ENCODE results near the gene RUNX1. TPM values are rescaled to one million over a fixed set of nuclear protein-coding genes. Genes with fewer than 3 reads are reported as not detected.

The RUNX1 gene
- polyA plus RNA-seq, 1 of the 3 experiments (the other 2 are of a cell fraction): 17.1 TPM

GRCh38 chr21:34899760-34900159 is 149.3 kb downstream of the RUNX1 start:
- Histone ChIP-seq H3K9ac (no peak overlapping the region), H4K20me1 (ENCODE audit: insufficient read depth) (no peaks in the 10 kb centered on the region), H3K4me2 (no peak overlapping the region), H3K4me3 (ENCODE audit: low read depth in 2 of 2, low read length in 1 of 2) (no peak overlapping the region), H3K27me3 (ENCODE audit: insufficient read depth) (no peaks in the 10 kb centered on the region), H3K79me2 (ENCODE audit: insufficient read depth) (no peaks in the 10 kb centered on the region), H3K27ac (ENCODE audit: low read depth in 2 of 2, low read length in 1 of 2) (no peak overlapping the region), H2AFZ (ENCODE audit: low read depth) (no peak overlapping the region), H3K9me3 (no peaks in the 10 kb centered on the region), H3K4me1 (ENCODE audit: control insufficient read depth in 1 of 2, insufficient read depth in 2 of 2, low read depth in 1 of 2, low read length in 1 of 2) (no peaks in the 10 kb centered on the region), H3K36me3 (replicated peaks in 1 of 2; ENCODE audit: control insufficient read depth in 1 of 2, insufficient read depth in 2 of 2, low read length in 1 of 2) (no peaks in the 10 kb centered on the region), H3F3A (replicated peaks; ENCODE audit: insufficient read depth) (no peaks in the 10 kb centered on the region), H3K9me2 (no peaks in the 10 kb centered on the region)
- POLR2A ChIA-PET: no interaction called here
- no peak for DNase-seq
- CTCF ChIA-PET: interaction anchor here (1.0 to 2.1 kb wide), 2 partner anchors 10 to 501 kb away, joined by 3 to 7 read pairs; no protein-coding TSS in a partner anchor
- TF ChIP-seq MAX (IDR thresholded peaks at IDR 0.05; ENCODE audit: low read depth): no peak
- no peak for TF ChIP-seq RXRA (IDR thresholded peaks at IDR 0.05; ENCODE audit: borderline replicate concordance, low read depth)
- TF ChIP-seq ELF1 (IDR thresholded peaks at IDR 0.05): no peak
- no peak for TF ChIP-seq TEAD4 (IDR thresholded peaks at IDR 0.05; ENCODE audit: borderline replicate concordance, insufficient read depth)
- TF ChIP-seq FOXJ3 (CRISPR knock-in tag; IDR thresholded peaks at IDR 0.05): no peak
- TF ChIP-seq POLR2AphosphoS5 (IDR thresholded peaks at IDR 0.05; ENCODE audit: low read depth, low read length): no peak
- no peak for TF ChIP-seq FOSL2 (IDR thresholded peaks at IDR 0.05; ENCODE audit: borderline replicate concordance, low read depth)
- TF ChIP-seq EZH2phosphoT487 (IDR thresholded peaks at IDR 0.05; ENCODE audit: borderline replicate concordance, low read depth): no peak
- TF ChIP-seq TAF1 (IDR thresholded peaks at IDR 0.05; ENCODE audit: borderline replicate concordance, low read depth, low read length): no peak
- TF ChIP-seq, protein P1, sequence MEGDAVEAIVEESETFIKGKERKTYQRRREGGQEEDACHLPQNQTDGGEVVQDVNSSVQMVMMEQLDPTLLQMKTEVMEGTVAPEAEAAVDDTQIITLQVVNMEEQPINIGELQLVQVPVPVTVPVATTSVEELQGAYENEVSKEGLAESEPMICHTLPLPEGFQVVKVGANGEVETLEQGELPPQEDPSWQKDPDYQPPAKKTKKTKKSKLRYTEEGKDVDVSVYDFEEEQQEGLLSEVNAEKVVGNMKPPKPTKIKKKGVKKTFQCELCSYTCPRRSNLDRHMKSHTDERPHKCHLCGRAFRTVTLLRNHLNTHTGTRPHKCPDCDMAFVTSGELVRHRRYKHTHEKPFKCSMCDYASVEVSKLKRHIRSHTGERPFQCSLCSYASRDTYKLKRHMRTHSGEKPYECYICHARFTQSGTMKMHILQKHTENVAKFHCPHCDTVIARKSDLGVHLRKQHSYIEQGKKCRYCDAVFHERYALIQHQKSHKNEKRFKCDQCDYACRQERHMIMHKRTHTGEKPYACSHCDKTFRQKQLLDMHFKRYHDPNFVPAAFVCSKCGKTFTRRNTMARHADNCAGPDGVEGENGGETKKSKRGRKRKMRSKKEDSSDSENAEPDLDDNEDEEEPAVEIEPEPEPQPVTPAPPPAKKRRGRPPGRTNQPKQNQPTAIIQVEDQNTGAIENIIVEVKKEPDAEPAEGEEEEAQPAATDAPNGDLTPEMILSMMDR (IDR thresholded peaks at IDR 0.05): no peak
- no peak for TF ChIP-seq PBX3 (IDR thresholded peaks at IDR 0.05)
- TF ChIP-seq GABPA (IDR thresholded peaks at IDR 0.05; ENCODE audit: low read depth): no peak
- no peak for TF ChIP-seq REST (IDR thresholded peaks at IDR 0.05; ENCODE audit: low read depth, low read length)
- TF ChIP-seq MXI1 (IDR thresholded peaks at IDR 0.05; ENCODE audit: low read depth, low read length): no peak
- 80% methylated on average over 1 of the region's 1 CpG for WGBS (ENCODE audit: low lambda C conversion rate)
